ENCODE results near the gene UIMC1.

The UIMC1 gene

DNA sequence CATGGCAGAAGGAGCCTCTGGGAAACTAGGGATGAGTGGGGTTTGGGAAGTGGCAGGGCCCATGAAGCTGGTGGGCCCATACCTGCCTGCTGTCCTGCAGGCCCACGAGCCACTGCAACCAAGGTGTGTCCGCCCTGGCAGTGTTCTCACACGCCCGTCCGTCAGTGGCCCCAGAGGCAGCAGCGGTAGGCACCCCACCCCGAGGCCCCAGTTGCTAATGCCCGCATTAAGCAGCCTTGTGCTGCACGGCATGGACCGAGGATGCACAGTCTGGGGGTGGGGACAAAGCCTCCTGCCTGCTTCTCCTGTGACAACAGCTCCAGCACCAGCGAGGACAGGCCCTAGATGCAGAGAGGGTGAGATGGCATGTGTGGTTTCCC, 148.7 kb downstream of the UIMC1 start:
- TF ChIP-seq, protein P1, sequence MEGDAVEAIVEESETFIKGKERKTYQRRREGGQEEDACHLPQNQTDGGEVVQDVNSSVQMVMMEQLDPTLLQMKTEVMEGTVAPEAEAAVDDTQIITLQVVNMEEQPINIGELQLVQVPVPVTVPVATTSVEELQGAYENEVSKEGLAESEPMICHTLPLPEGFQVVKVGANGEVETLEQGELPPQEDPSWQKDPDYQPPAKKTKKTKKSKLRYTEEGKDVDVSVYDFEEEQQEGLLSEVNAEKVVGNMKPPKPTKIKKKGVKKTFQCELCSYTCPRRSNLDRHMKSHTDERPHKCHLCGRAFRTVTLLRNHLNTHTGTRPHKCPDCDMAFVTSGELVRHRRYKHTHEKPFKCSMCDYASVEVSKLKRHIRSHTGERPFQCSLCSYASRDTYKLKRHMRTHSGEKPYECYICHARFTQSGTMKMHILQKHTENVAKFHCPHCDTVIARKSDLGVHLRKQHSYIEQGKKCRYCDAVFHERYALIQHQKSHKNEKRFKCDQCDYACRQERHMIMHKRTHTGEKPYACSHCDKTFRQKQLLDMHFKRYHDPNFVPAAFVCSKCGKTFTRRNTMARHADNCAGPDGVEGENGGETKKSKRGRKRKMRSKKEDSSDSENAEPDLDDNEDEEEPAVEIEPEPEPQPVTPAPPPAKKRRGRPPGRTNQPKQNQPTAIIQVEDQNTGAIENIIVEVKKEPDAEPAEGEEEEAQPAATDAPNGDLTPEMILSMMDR (IDR thresholded peaks at IDR 0.05; ENCODE audit: insufficient read depth, low read depth, low read length, missing control alignments), result no peak
- no peak overlapping the region for H3K4me3 ChIP-seq (ENCODE audit: low read depth, low read length)
- no peak for DNase-seq (ENCODE audit: low read depth)

DNA sequence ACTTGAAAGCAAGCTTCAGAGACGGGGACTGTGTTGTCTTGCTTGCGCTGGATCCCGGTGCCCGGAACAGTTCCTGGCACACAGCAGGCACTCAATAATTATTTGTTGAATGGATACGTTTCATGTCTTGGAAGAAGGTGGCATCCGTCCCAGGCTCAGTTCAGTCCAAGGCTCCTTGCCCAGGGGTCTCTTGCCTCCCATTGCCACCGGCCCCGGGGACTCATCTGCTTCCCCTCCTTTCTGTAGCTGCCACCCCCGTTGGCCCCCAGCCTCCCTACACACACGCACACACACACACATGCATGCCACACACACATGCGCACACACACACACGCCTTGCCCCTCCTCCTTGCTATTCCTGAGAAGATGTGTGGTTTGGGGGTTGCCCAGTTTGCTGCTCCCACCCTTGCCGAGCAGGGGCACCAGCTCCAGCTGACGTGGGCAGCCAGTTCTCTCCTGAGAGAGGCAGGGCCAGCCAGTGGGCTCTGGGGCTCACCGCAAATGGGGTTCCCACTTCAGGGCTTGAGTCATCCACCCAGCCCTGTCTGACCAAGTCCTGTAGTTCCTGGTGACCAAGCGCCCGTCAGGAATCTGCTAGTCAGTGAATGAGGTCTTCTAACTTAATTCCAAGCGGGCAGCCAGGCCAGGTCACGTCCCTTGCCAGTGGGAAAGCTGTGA, 149.2 kb downstream of the UIMC1 start:
- no peak for DNase-seq (ENCODE audit: low read depth)
- TF ChIP-seq, protein P1 (IDR thresholded peaks at IDR 0.05; ENCODE audit: insufficient read depth, low read depth, low read length, missing control alignments), result no peak

DNA sequence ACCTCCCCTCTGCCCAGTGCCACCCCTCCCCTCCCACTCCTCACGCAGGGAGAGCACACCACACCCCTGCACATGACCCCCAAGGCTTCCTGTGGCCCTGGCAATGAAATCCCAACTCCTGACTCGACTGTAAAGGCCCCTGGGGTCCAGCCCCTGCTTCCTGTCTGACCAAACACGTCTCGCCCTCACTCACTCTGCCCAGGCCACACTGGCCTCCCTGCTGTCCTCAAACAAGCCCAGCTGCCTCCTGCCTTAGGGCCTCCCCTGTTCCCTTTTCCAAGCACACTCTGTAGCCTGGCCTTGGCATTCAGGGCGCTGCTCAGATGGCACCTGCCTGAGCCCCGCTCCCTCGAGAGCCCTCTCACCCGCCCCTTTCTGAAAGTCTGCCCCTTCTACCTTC, 149.8 kb downstream of the UIMC1 start:
- H3K4me3 ChIP-seq (ENCODE audit: low read depth, low read length), result no peak overlapping the region
- DNase-seq (ENCODE audit: low read depth), result no peak
- TF ChIP-seq, protein P1 (IDR thresholded peaks at IDR 0.05; ENCODE audit: insufficient read depth, low read depth, low read length, missing control alignments), result no peak

More for the DNA sequence above, 149.2 kb downstream of the UIMC1 start:
- no peak overlapping the region for H3K4me3 ChIP-seq (ENCODE audit: low read depth, low read length)

DNA sequence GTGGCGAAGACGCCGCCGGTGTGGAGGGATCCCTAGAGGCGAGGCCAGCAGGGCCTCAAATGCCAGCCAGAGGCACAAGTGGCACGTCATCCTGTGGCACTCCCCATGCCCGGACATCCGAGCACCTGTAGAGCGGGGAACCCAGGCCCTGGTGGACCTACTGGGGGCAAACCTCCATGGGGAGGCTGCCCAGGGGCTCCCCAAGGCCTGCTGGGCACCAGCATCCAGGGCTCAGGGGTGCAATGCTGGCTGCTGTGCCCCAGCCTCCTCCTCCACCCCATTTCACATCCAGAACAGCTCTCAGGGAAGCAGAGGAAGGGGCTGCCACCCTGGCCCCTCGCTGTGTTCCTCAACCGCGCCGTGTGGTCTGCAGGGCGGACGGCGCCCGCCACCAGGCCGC, 151.0 kb downstream of the UIMC1 start:
- no peak for DNase-seq (ENCODE audit: low read depth)
- TF ChIP-seq, protein P1 (IDR thresholded peaks at IDR 0.05; ENCODE audit: insufficient read depth, low read depth, low read length, missing control alignments), result no peak
- H3K4me3 ChIP-seq (ENCODE audit: low read depth, low read length), result no peak overlapping the region

Measured in GM12865 (cell line).